A673 (cell line): ENCODE data around the gene ABCC11.

ENCODE experiments used
- CTCF ChIP-seq: fragments of 300-800, 200-600 bp; sonication (generic); conservative IDR thresholded peaks from 2 replicates; pipeline ENCODE4 v1.5.1; 2017; ENCODE audit warnings: low read depth, mild to moderate bottlenecking, antibody characterized with exemption, low read length, moderate library complexity, mixed read lengths
- EZH2 ChIP-seq: fragments of 200-600 bp; sonication (generic); IDR thresholded peaks from 2 replicates; pipeline ENCODE4 v1.6.1; 2017; ENCODE audit warnings: borderline replicate concordance, low read depth, mild to moderate bottlenecking, mixed read lengths, antibody characterized with exemption, low read length; ENCODE audit not compliant: poor library complexity, severe bottlenecking

GRCh38 chr16:48146131-48146530, 101.2 kb downstream of the ABCC11 start:
- TF ChIP-seq CTCF (no peak), EZH2 (no peak)
